ENCODE measurements around the gene MEPCE. TPM values are rescaled to one million over a fixed set of nuclear protein-coding genes. Genes with fewer than 3 reads are reported as not detected.
A peak's percentile ranks its signal among the peaks of the same experiment; 100 is the strongest.

MEPCE gene
- total and polyA plus RNA-seq, 2 of the 8 experiments (the other 6 are each of a cell fraction or from before 2014, with no cell fraction given): 22.8 to 48.8 TPM

- Histone ChIP-seq H2BK20ac (ENCODE audit: low read length) (0 out of 2 replicates have a peak within 1 kb of the TSS, but pooled peaks have one; percentile 34), H3K9me3 (ENCODE audit: insufficient read depth in 2 of 2, low read depth in 1 of 2, low read length in 1 of 2) (no peaks in the 10 kb centered on the region), H3K79me2 (ENCODE audit: control insufficient read depth in 1 of 2, insufficient read depth in 2 of 2, low read length in 2 of 2) (no peaks in the 10 kb centered on the region), H4K91ac (replicated peaks; ENCODE audit: insufficient read length, low read length) (no peak within 1 kb of the TSS), H3K79me1 (ENCODE audit: low read depth, low read length) (no peaks in the 10 kb centered on the region), H3K14ac (ENCODE audit: insufficient read length) (no peak within 1 kb of the TSS), H3K4ac (replicated peaks; ENCODE audit: insufficient read length, low read depth, low read length) (no peak within 1 kb of the TSS), H3K18ac (ENCODE audit: extremely low read depth, low read length) (no peak within 1 kb of the TSS), H3K27me3 (replicated peaks in 1 of 4; ENCODE audit: control insufficient read depth in 3 of 4, extremely low read depth in 1 of 4, insufficient read depth in 3 of 4, low read length in 3 of 4) (no peaks in the 10 kb centered on the region), H3K23ac (ENCODE audit: insufficient read length) (no peak within 1 kb of the TSS), H3K4me1 (replicated peaks in 1 of 4; ENCODE audit: control insufficient read depth in 3 of 4, insufficient read depth in 4 of 4, low read length in 3 of 4) (no peaks in the 10 kb centered on the region; a peak in 1 of 7 replicates), H3K56ac (replicated peaks; ENCODE audit: insufficient read length, low read depth, low read length) (no peak within 1 kb of the TSS), H4K8ac (ENCODE audit: extremely low read depth, insufficient read depth, low read length) (no peak within 1 kb of the TSS), H3K4me2 (ENCODE audit: insufficient read depth in 1 of 2, low read depth in 2 of 2, low read length in 2 of 2) (no peak within 1 kb of the TSS), H2BK12ac (ENCODE audit: low read depth, low read length) (0 out of 2 replicates have a peak within 1 kb of the TSS, but pooled peaks have one; percentile 9), H2AK5ac (ENCODE audit: low read depth, low read length) (no peak within 1 kb of the TSS), H3K9ac (replicated peaks in 1 of 4; ENCODE audit: extremely low read depth in 1 of 4, low read depth in 3 of 4, low read length in 3 of 4) (no peak within 1 kb of the TSS), H4K5ac (ENCODE audit: insufficient read length, low read depth, low read length) (no peak within 1 kb of the TSS), H3K27ac (ENCODE audit: low read depth, low read length) (no peak within 1 kb of the TSS), H2AFZ (ENCODE audit: low read length) (no peak within 1 kb of the TSS), H4K20me1 (replicated peaks in 1 of 2; ENCODE audit: control insufficient read depth in 1 of 2, insufficient read depth in 2 of 2, low read length in 2 of 2) (no peaks in the 10 kb centered on the region), H2BK5ac (ENCODE audit: low read depth, low read length) (no peak within 1 kb of the TSS), H2BK15ac (ENCODE audit: low read length) (no peak within 1 kb of the TSS), H3K36me3 (ENCODE audit: control insufficient read depth in 2 of 4, insufficient read depth in 4 of 4, low read length in 3 of 4) (no peaks in the 10 kb centered on the region), H3K4me3 (ENCODE audit: extremely low read depth in 1 of 4, insufficient read depth in 2 of 4, low read depth in 3 of 4, low read length in 4 of 4) (no peak within 1 kb of the TSS), H3K23me2 (ENCODE audit: low read depth, low read length) (no peaks in the 10 kb centered on the region), H2BK120ac (replicated peaks; ENCODE audit: low read depth, low read length) (no peak within 1 kb of the TSS)
- FAIRE-seq (no peak), DNase-seq (ENCODE audit: low read depth in 1 of 2, low spot score in 2 of 2) (no peak)
- WGBS, 2 experiments (ENCODE audit: extremely low coverage in 1 of 2, insufficient coverage in 1 of 2, insufficient read length in 1 of 2, insufficient replicate concordance in 2 of 2, low coverage in 1 of 2, low lambda C conversion rate in 2 of 2, missing lambda C conversion rate in 1 of 2): 87% methylated on average over 6 of the region's 7 CpGs; no CpG with 5 or more reads in 1 of the 2 experiments
- ChIA-PET POLR2A (ENCODE audit: partially characterized antibody) (interaction anchor here (1.0 to 4.7 kb wide), 2 partner anchors 11 to 35 kb away, joined by 3 to 25 read pairs; partner anchors contain the start of genes MEPCE and ZCWPW1), CTCF (ENCODE audit: partially characterized antibody) (interaction anchor here (0.9 to 12.4 kb wide), 7 partner anchors 11 to 99 kb away, joined by 4 to 152 read pairs (median 21); partner anchors contain the start of genes NYAP1 and TSC22D4)
- TF ChIP-seq ZNF274 (IDR thresholded peaks at IDR 0.05; ENCODE audit: borderline replicate concordance, extremely low read depth, low read length): no peak
- no peak for TF ChIP-seq GABPA (IDR thresholded peaks at IDR 0.05; ENCODE audit: borderline replicate concordance, insufficient read depth, low read length)
- TF ChIP-seq JUN (IDR thresholded peaks at IDR 0.05; ENCODE audit: low read depth, low read length): no peak
- no peak for TF ChIP-seq EP300 (IDR thresholded peaks at IDR 0.05; ENCODE audit: borderline replicate concordance in 1 of 2, low read depth in 2 of 2, low read length in 2 of 2)
- no peak for TF ChIP-seq SIRT6 (IDR thresholded peaks at IDR 0.05; ENCODE audit: low read length)
- TF ChIP-seq BCL11A (IDR thresholded peaks at IDR 0.05; ENCODE audit: low read depth in 2 of 2, low read length in 2 of 2): no peak
- no peak for TF ChIP-seq SRF (IDR thresholded peaks at IDR 0.05; ENCODE audit: low read depth, low read length)
- no peak for TF ChIP-seq KDM1A (IDR thresholded peaks at IDR 0.05; ENCODE audit: borderline replicate concordance, low read length)
- no peak for TF ChIP-seq CTCF (IDR thresholded peaks at IDR 0.05; ENCODE audit: control extremely low read depth in 1 of 3, insufficient read depth in 1 of 3, low read depth in 1 of 3, low read length in 3 of 3)
- TF ChIP-seq MAFK (IDR thresholded peaks at IDR 0.05; ENCODE audit: low read depth, low read length): no peak
- TF ChIP-seq KDM5A (IDR thresholded peaks at IDR 0.05; ENCODE audit: low read length): no peak
Observed at GRCh38 chr7:100464210-100464660, 34.6 kb downstream of the MEPCE start, which contains the start of gene SPACDR. Gene SPACDR (minus strand): TSS chr7:100464260. CDS start chr7:100464025, 235 bp downstream.

Data from H1 (cell line).